ENCODE data around the gene FKBP4. TPM values are rescaled to one million over a fixed set of nuclear protein-coding genes. Genes with fewer than 3 reads are reported as not detected.

Gene FKBP4
- total RNA-seq, 1 donor from 2014 or later = 45.9 TPM

- H3K27me3 ChIP-seq = no peaks in the 10 kb centered on the region
- TF ChIP-seq CTCF (IDR thresholded peaks at IDR 0.05) (no peak), POLR2A (IDR thresholded peaks at IDR 0.05) (no peak), POLR2AphosphoS5 (IDR thresholded peaks at IDR 0.05; ENCODE audit: insufficient read depth in 1 of 2, low read depth in 1 of 2) (no peak)
- H3K9me3 ChIP-seq = no peaks in the 10 kb centered on the region
- H3K36me3 ChIP-seq = no peaks in the 10 kb centered on the region
- no peak overlapping the region for H3K4me3 ChIP-seq
- intact Hi-C loops (cut with DNase I) = no loop called here
- DNase-seq (ENCODE audit: extremely low spot score in 2 of 2) = peak in 1 of 2 donors; percentile 62
- no peak overlapping the region for H3K27ac ChIP-seq
- no peaks in the 10 kb centered on the region for H3K4me1 ChIP-seq
These were observed 43.1 kb upstream of the FKBP4 start for GRCh38 chr12:2751686-2752085.

- DNase-seq (ENCODE audit: extremely low spot score in 2 of 2) = peak in 1 of 2 donors; percentile 65
- Histone ChIP-seq H3K27ac (no peak overlapping the region), H3K4me3 (no peak overlapping the region), H3K4me1 (no peaks in the 10 kb centered on the region), H3K36me3 (no peaks in the 10 kb centered on the region), H3K27me3 (no peaks in the 10 kb centered on the region), H3K9me3 (no peaks in the 10 kb centered on the region)
- peak in 1 of 2 donors; percentile 40 for TF ChIP-seq POLR2AphosphoS5 (IDR thresholded peaks at IDR 0.05; ENCODE audit: insufficient read depth in 1 of 2, low read depth in 1 of 2)
- no peak for TF ChIP-seq CTCF (IDR thresholded peaks at IDR 0.05)
- TF ChIP-seq POLR2A (IDR thresholded peaks at IDR 0.05) = no peak
- intact Hi-C loops (cut with DNase I) = no loop called here
These were observed 41.9 kb upstream of the FKBP4 start for GRCh38 chr12:2752676-2753371.

- H3K27ac ChIP-seq = no peak overlapping the region
- H3K4me1 ChIP-seq = no peaks in the 10 kb centered on the region
- no peak overlapping the region for H3K4me3 ChIP-seq
- DNase-seq (ENCODE audit: extremely low spot score in 2 of 2) = no peak
- H3K9me3 ChIP-seq = no peaks in the 10 kb centered on the region
- no peak for TF ChIP-seq CTCF (IDR thresholded peaks at IDR 0.05)
- no peak for TF ChIP-seq POLR2AphosphoS5 (IDR thresholded peaks at IDR 0.05; ENCODE audit: insufficient read depth in 1 of 2, low read depth in 1 of 2)
- no peak for TF ChIP-seq POLR2A (IDR thresholded peaks at IDR 0.05)
- H3K27me3 ChIP-seq = no peaks in the 10 kb centered on the region
- intact Hi-C loops (cut with DNase I) = no loop called here
- H3K36me3 ChIP-seq = no peaks in the 10 kb centered on the region
These were observed 41.2 kb upstream of the FKBP4 start for GRCh38 chr12:2753536-2753935.

- TF ChIP-seq CTCF (IDR thresholded peaks at IDR 0.05) = no peak
- TF ChIP-seq POLR2AphosphoS5 (IDR thresholded peaks at IDR 0.05; ENCODE audit: insufficient read depth in 1 of 2, low read depth in 1 of 2) = no peak
- no peak for TF ChIP-seq POLR2A (IDR thresholded peaks at IDR 0.05)
- no peak overlapping the region for H3K27ac ChIP-seq
- H3K4me1 ChIP-seq = no peaks in the 10 kb centered on the region
- intact Hi-C loops (cut with DNase I) = no loop called here
- no peaks in the 10 kb centered on the region for H3K36me3 ChIP-seq
- H3K27me3 ChIP-seq = no peaks in the 10 kb centered on the region
- no peaks in the 10 kb centered on the region for H3K9me3 ChIP-seq
- H3K4me3 ChIP-seq = no peak overlapping the region
- no peak for DNase-seq (ENCODE audit: extremely low spot score in 2 of 2)
These were observed 40.6 kb upstream of the FKBP4 start for GRCh38 chr12:2754208-2754607.

- Histone ChIP-seq H3K27ac (no peak overlapping the region), H3K4me3 (no peak overlapping the region), H3K36me3 (no peaks in the 10 kb centered on the region), H3K4me1 (no peaks in the 10 kb centered on the region), H3K27me3 (no peaks in the 10 kb centered on the region), H3K9me3 (no peaks in the 10 kb centered on the region)
- DNase-seq (ENCODE audit: extremely low spot score in 2 of 2) = no peak
- intact Hi-C loops (cut with DNase I) = no loop called here
- TF ChIP-seq CTCF (IDR thresholded peaks at IDR 0.05) = no peak
- TF ChIP-seq POLR2AphosphoS5 (IDR thresholded peaks at IDR 0.05; ENCODE audit: insufficient read depth in 1 of 2, low read depth in 1 of 2) = no peak
- TF ChIP-seq POLR2A (IDR thresholded peaks at IDR 0.05) = no peak
These were observed 38.0 kb upstream of the FKBP4 start for GRCh38 chr12:2756756-2757155.

Data from vagina (tissue), 2 donors.